ENCODE results near the gene KDM4C.

DNA sequence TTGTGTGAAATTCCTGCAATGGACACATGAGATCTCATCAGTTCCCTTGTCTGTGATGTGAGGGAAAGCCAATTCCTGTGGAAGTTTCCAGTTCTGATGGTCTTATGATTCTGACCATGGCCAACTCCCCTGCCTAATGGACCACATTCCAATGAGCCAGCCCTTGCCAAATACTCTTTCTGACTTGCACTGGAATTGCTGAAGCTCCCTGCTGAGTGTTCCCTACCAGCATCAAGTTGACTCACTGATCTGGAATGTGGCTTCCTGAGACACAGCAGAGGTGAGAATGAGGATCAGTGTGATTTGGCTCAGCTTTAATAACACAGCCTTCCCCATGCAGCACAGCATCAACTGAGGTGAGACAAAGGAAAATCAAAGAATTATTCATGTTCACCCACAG, 427.8 kb downstream of the KDM4C start:
- TF ChIP-seq POLR2A (IDR thresholded peaks at IDR 0.05; ENCODE audit: low read depth, low read length) (no peak), POLR2AphosphoS5 (IDR thresholded peaks at IDR 0.05; ENCODE audit: low read depth, low read length) (no peak), TAF1 (IDR thresholded peaks at IDR 0.05; ENCODE audit: borderline replicate concordance, low read depth, low read length) (no peak)
